Psoas muscle (tissue), 8 donors: ENCODE data around the gene CEP68. TPM values are rescaled to one million over a fixed set of nuclear protein-coding genes. Genes with fewer than 3 reads are reported as not detected.
"Not testable (repeated sequence)": the region's sequence is repeated elsewhere in the genome, so short reads cannot be mapped to it uniquely, and the experiment has no call there.

Experiments
- ATAC-seq, 4 donors: fragments of 200-7000 bp; cut with Tn5 transposase; one replicate each; pipeline ENCODE4 v1.9.1; 2020; ENCODE audit warnings: moderate library complexity in 3 of 4, mild to moderate bottlenecking in 2 of 4
- DNase-seq, 2 donors: peaks; one replicate each; pipeline ENCODE4 v3.0.0-alpha.2; 2020
- H3K27ac ChIP-seq: fragments of 200-600 bp; one replicate; pipeline ENCODE4 v1.8.0; 2022
- H3K27me3 ChIP-seq, 3 donors: fragments of 200-600 bp in 1 of 3; one replicate each; pipeline versions ENCODE4 v1.6.1 to v1.8.0; 2013 to 2022; ENCODE audit warnings: low read length in 2 of 3, mild to moderate bottlenecking in 2 of 3, moderate library complexity in 1 of 3; ENCODE audit not compliant: insufficient read depth in 3 of 3
- H3K36me3 ChIP-seq, 2 donors: fragments of 200-600 bp in 1 of 2; one replicate each; pipeline versions ENCODE4 v1.6.1 to v1.8.0; 2013 to 2022; ENCODE audit warnings: low read depth in 1 of 2, mild to moderate bottlenecking in 1 of 2, moderate library complexity in 1 of 2; ENCODE audit not compliant: insufficient read depth in 1 of 2
- H3K4me1 ChIP-seq: fragments of 200-600 bp; one replicate; pipeline ENCODE4 v1.8.0; 2022
- H3K4me3 ChIP-seq: fragments of 200-600 bp; one replicate; pipeline ENCODE4 v1.8.0; 2022; ENCODE audit warnings: mild to moderate bottlenecking
- H3K9me3 ChIP-seq: fragments of 200-600 bp; one replicate; pipeline ENCODE4 v1.8.0; 2022
- CTCF ChIP-seq: fragments of 200-600 bp; IDR thresholded peaks from one replicate; pipeline ENCODE4 v1.8.0; 2022; ENCODE audit warnings: antibody characterized with exemption
- WGBS, 3 donors: extraction: QIAGEN DNeasy Blood & Tissue Kit; methylation state at CpG; one replicate each; pipeline versions ENCODE4 v1.1.6 to v1.1.7; 2013; 5-methylcytosine and 5-hydroxymethylcytosine counted together
- intact Hi-C, 2 donors: fragments of 100-400 bp; cut with DNase I; formaldehyde crosslinking; loops; one replicate each; pipeline versions ENCODE4 v1.11.0 to v1.14.2; 2022
- polyA plus RNA-seq, 3 donors: library from polyadenylated mRNA; stranded (reverse); fragments of 200-250 nt; gene quantifications; one replicate each; pipeline ENCODE4 v1.2.3, GENCODE V29; 2013
- total RNA-seq, 4 donors: library from RNA; stranded (reverse); fragmentation: NEBNext Ultra II Directional in 2 of 4; extraction: Animal tissue kit (Norgen Biotek cat#: 25700) in 2 of 4; gene quantifications; one replicate each; pipeline versions ENCODE4 v1.2.1 to v1.2.4, GENCODE V29; 2021 to 2023
- donor health status: healthy with polysubstance abuse.
- donor health status: DM: no; HTN: no; CAD: no; lungs with moderate emphysema.
- donor health status: Bipolar disorder and iron deficiency.
- donor health status: healthy.
- donor health status: DM: yes; HTN: yes; CAD: no.
- donor health status: DM: no; HTN: no; CAD: no.
- donor health status: DM: no; HTN: no; CAD: no.
- donor health status: DM: yes; HTN: yes; CAD: no.

The CEP68 gene
- total and polyA plus RNA-seq, 7 donors, result 7.3 to 63.3 (median 28.2) TPM

GRCh38 chr2:65116645-65117044 is 60.4 kb downstream of the CEP68 start:
- DNase-seq (no peak), ATAC-seq (no peak)
- H3K36me3 ChIP-seq, result no peaks in the 10 kb centered on the region
- TF ChIP-seq CTCF, result no peak
- H3K27ac ChIP-seq, result no peak overlapping the region
- H3K9me3 ChIP-seq, result no peaks in the 10 kb centered on the region
- intact Hi-C loops, result no loop called here
- H3K27me3 ChIP-seq, result no peaks in the 10 kb centered on the region
- H3K4me3 ChIP-seq, result no peak overlapping the region
- H3K4me1 ChIP-seq, result peaks cover 26% of the 10 kb centered on the region

- Histone ChIP-seq H3K9me3 (no peaks in the 10 kb centered on the region), H3K27ac (no peak overlapping the region), H3K4me3 (no peak overlapping the region), H3K27me3 (no peaks in the 10 kb centered on the region), H3K4me1 (peaks cover 27% of the 10 kb centered on the region), H3K36me3 (no peaks in the 10 kb centered on the region)
- intact Hi-C loops, result no loop called here
- DNase-seq (no peak), ATAC-seq (no peak)
- 74 to 77% (median 74%) methylated on average over 5 of the region's 5 CpGs for WGBS, 3 donors
- no peak for TF ChIP-seq CTCF
These were observed 64.9 kb downstream of the CEP68 start for GRCh38 chr2:65120990-65121693.

DNA sequence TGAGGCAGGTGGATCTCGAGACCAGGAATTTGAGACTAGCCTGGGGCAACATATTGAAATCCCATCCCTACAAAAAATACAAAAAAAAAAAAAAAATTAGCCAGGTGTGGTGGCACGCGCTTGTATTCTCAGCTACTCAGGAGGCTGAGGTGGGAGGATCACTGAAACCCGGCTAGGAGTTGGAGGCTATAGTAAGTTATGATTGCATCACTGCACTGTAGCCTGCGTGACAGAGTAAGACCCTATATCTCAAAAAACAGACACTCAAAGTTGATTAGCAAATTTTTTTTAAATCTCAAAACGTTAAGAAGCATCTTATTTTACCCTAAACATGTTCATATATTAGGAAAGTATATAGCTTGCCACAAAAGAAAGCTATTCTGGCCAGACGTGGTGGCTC is 66.1 kb downstream of the CEP68 start:
- Histone ChIP-seq H3K36me3 (no peaks in the 10 kb centered on the region), H3K9me3 (no peaks in the 10 kb centered on the region), H3K27me3 (no peaks in the 10 kb centered on the region), H3K4me3 (no peak overlapping the region), H3K27ac (no peak overlapping the region), H3K4me1 (peaks cover 38% of the 10 kb centered on the region)
- ATAC-seq (no peak), DNase-seq (no peak)
- no peak for TF ChIP-seq CTCF
- intact Hi-C loops, result no loop called here
- 72 to 83% (median 75%) methylated on average over 7 of the region's 7 CpGs for WGBS, 3 donors

GRCh38 chr2:65125457-65125856 is 69.2 kb downstream of the CEP68 start:
- H3K27ac ChIP-seq, ATAC-seq, H3K27me3 ChIP-seq, H3K9me3 ChIP-seq, H3K4me3 ChIP-seq, H3K36me3 ChIP-seq: not testable (repeated sequence)
- WGBS, 3 donors, result 45 to 64% (median 49%) methylated on average over 7 of the region's 7 CpGs
- peaks cover 49% of the 10 kb centered on the region for H3K4me1 ChIP-seq
- intact Hi-C loops, result loop anchor here (5.0 kb wide), 1 partner anchor 53 kb away; no protein-coding TSS in a partner anchor
- DNase-seq, result peak; percentile 59 to 62

- WGBS, 3 donors, result 3 to 8% (median 7%) methylated on average over 8 of the region's 8 CpGs
- no peak for TF ChIP-seq CTCF
- H3K4me1 ChIP-seq, result peaks cover 51% of the 10 kb centered on the region
- H3K36me3 ChIP-seq, result no peaks in the 10 kb centered on the region
- H3K9me3 ChIP-seq, result no peaks in the 10 kb centered on the region
- H3K4me3 ChIP-seq, result peak overlapping the region; percentile 95
- DNase-seq, result no peak
- intact Hi-C loops, result loop anchor here (5.0 kb wide), 1 partner anchor 56 kb away; no protein-coding TSS in a partner anchor
- H3K27ac ChIP-seq, result peak overlapping the region; percentile 98
- ATAC-seq, result peak in 1 of 4 donors; percentile 21
- no peaks in the 10 kb centered on the region for H3K27me3 ChIP-seq
These were observed 72.3 kb downstream of the CEP68 start for GRCh38 chr2:65128297-65129190.
